HCT116 (cell line): ENCODE results near the gene APOL4.
"Not testable (repeated sequence)": the region's sequence is repeated elsewhere in the genome, so short reads cannot be mapped to it uniquely, and the experiment has no call there.

Experiments
- POLR2A ChIP-seq: IDR thresholded peaks from 2 replicates; pipeline ENCODE4 v1.7.0; 2011; ENCODE audit warnings: borderline replicate concordance; ENCODE audit not compliant: insufficient read depth, insufficient read length; ENCODE audit errors: extremely low read depth
- POLR2AphosphoS5 ChIP-seq: IDR thresholded peaks from 2 replicates; pipeline ENCODE4 v1.6.1; 2011; ENCODE audit warnings: mild to moderate bottlenecking, low read depth, low read length, moderate library complexity
- TF ChIP-seq, protein P1 (sequence below), 3 experiments: fragments of 200-600 bp in 1 of 3; sonication (generic) in 1 of 3; IDR thresholded peaks in 2 of 3; conservative IDR thresholded peaks in 1 of 3; 2 replicates each; pipeline ENCODE4 v1.5.1; 2012 to 2017; ENCODE audit warnings: low read depth in 2 of 3, low read length in 2 of 3, antibody characterized with exemption in 1 of 3, borderline replicate concordance in 1 of 3, control low read depth in 1 of 3, mild to moderate bottlenecking in 1 of 3, mixed read lengths in 1 of 3, mixed run types in 1 of 3, moderate library complexity in 1 of 3; ENCODE audit not compliant: insufficient read depth in 1 of 3
- TF ChIP-seq, protein P2 (sequence below): IDR thresholded peaks from 2 replicates; pipeline ENCODE4 v1.6.1; 2011; ENCODE audit warnings: mild to moderate bottlenecking, low read length, moderate library complexity; ENCODE audit not compliant: insufficient replicate concordance; ENCODE audit errors: extremely low read depth

DNA sequence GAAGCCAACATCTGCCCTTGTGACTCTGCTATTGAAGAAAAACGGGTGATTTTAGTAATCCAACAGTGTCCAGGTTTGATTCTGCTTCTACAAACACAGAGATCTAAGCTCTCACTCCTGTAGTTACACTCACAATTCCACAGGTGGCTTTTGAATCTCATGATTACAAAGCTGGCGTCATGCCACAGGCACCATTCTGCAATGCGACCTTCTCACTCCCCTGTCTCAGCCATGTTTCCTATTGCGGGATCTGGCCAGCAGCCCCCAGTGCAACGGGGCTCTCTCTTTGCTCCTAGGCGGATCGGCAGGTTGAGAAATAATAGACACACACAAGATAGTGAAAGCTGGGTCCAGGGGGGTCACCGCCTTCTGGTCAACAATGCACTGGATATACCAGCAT, 1.3 kb upstream of the APOL4 start:
- TF ChIP-seq POLR2A, POLR2AphosphoS5: not testable (repeated sequence)
- TF ChIP-seq, protein P1, sequence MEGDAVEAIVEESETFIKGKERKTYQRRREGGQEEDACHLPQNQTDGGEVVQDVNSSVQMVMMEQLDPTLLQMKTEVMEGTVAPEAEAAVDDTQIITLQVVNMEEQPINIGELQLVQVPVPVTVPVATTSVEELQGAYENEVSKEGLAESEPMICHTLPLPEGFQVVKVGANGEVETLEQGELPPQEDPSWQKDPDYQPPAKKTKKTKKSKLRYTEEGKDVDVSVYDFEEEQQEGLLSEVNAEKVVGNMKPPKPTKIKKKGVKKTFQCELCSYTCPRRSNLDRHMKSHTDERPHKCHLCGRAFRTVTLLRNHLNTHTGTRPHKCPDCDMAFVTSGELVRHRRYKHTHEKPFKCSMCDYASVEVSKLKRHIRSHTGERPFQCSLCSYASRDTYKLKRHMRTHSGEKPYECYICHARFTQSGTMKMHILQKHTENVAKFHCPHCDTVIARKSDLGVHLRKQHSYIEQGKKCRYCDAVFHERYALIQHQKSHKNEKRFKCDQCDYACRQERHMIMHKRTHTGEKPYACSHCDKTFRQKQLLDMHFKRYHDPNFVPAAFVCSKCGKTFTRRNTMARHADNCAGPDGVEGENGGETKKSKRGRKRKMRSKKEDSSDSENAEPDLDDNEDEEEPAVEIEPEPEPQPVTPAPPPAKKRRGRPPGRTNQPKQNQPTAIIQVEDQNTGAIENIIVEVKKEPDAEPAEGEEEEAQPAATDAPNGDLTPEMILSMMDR (IDR thresholded peaks at IDR 0.05 in 2 of 3, conservative IDR thresholded peaks at IDR 0.05 in 1 of 3; ENCODE audit: borderline replicate concordance in 1 of 3, insufficient read depth in 1 of 3, low read depth in 2 of 3, low read length in 2 of 3): not testable (repeated sequence)
- TF ChIP-seq, protein P2, sequence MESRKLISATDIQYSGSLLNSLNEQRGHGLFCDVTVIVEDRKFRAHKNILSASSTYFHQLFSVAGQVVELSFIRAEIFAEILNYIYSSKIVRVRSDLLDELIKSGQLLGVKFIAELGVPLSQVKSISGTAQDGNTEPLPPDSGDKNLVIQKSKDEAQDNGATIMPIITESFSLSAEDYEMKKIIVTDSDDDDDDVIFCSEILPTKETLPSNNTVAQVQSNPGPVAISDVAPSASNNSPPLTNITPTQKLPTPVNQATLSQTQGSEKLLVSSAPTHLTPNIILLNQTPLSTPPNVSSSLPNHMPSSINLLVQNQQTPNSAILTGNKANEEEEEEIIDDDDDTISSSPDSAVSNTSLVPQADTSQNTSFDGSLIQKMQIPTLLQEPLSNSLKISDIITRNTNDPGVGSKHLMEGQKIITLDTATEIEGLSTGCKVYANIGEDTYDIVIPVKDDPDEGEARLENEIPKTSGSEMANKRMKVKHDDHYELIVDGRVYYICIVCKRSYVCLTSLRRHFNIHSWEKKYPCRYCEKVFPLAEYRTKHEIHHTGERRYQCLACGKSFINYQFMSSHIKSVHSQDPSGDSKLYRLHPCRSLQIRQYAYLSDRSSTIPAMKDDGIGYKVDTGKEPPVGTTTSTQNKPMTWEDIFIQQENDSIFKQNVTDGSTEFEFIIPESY: not testable (repeated sequence)
